Skeletal muscle satellite cell (primary cell): Measurements from ENCODE around the gene TERT.
"Not testable (repeated sequence)": the region's sequence is repeated elsewhere in the genome, so short reads cannot be mapped to it uniquely, and the experiment has no call there.

Source experiments
- H3K27me3 ChIP-seq: 2 replicates; pipeline ENCODE4 v1.7.0; 2013; ENCODE audit warnings: low read length; ENCODE audit not compliant: control insufficient read depth, insufficient read depth
- H3K36me3 ChIP-seq: 2 replicates; pipeline ENCODE4 v1.7.0; 2013; ENCODE audit warnings: mild to moderate bottlenecking, control low read depth, low read length; ENCODE audit not compliant: insufficient read depth
- H3K4me1 ChIP-seq: 2 replicates; pipeline ENCODE4 v1.7.0; 2013; ENCODE audit warnings: low read length; ENCODE audit not compliant: control insufficient read depth, insufficient read depth
- H3K4me2 ChIP-seq: 2 replicates; pipeline ENCODE4 v1.7.0; 2013; ENCODE audit warnings: mild to moderate bottlenecking, low read length
- H3K4me3 ChIP-seq: 2 replicates; pipeline ENCODE4 v1.7.0; 2013; ENCODE audit warnings: low read length
- H3K9ac ChIP-seq: 2 replicates; pipeline ENCODE4 v1.7.0; 2013; ENCODE audit warnings: mild to moderate bottlenecking, low read depth, low read length, moderate library complexity
- H3K9me3 ChIP-seq: replicated peaks from 2 replicates; pipeline ENCODE4 v1.7.0; 2013; ENCODE audit warnings: mild to moderate bottlenecking, control low read depth, low read length

Gene TERT

DNA sequence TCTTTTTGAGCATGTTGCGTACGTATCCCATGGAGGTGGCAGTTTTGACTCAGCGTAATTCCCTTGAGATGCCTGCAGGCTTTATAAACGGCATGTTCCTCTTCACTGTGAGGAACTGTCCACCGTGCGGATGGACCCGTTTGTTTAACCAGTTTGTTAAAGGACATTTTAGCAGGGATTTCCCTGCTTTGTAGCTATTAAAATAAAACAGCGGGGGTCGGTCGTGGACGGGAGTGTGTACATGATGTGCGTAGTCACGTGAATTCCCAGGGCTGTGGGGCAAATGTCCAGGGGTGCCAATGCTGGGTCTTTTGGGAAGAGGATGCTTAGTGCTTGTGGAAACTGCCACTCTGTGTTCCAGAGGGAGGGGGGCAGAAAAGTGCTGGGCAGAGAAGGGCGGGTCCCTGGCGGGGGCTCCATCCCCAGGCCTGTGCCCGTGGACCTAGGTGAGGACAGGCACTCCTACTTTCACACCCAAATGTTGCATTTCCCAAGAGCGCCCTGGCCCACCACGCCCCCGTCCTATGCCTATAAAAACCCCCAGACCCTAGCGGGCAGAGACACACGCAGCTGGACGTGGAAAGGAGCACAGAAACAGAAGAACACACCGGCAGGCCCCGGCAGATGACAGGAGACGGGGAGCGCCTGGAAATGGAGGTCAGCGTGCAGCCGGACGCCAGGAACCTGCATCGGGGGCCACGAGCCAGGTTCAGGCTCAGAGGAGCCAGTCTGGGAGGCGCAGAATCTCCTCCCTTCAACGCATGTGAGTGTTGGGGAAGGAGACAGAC is 4.0 kb upstream of the TERT start:
- no peaks in the 10 kb centered on the region for H3K9me3 ChIP-seq
- H3K36me3 ChIP-seq: no peaks in the 10 kb centered on the region
- H3K4me2 ChIP-seq: no peak overlapping the region
- no peak overlapping the region for H3K9ac ChIP-seq
- H3K4me1 ChIP-seq: no peaks in the 10 kb centered on the region
- H3K27me3 ChIP-seq: peaks cover 35% of the 10 kb centered on the region
- no peak overlapping the region for H3K4me3 ChIP-seq

DNA sequence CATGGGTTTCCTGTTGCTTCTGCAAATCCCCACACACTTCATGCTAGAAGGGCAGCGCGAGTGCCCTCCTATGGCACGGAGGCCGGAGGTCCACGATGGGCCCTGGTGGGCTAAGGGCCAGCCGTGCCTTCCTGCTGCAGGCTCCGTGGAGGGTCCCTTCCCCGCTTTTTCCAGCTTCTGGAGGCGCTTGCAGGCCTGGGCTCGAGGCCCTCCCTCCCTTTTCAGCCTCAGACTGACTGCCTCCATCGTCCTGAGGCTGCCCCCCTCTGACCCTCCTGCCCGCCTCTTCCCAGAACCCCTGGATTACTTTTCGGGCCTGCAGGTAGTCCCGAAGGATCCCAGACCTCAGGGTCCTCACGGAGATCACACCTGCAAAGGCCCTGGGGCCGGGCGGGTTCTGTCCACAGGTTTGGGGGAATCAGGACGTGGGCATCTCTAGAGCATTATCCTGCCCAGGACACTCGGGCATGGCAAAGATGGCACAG is 3.2 kb upstream of the TERT start:
- H3K4me3 ChIP-seq: no peak overlapping the region
- no peaks in the 10 kb centered on the region for H3K4me1 ChIP-seq
- no peak overlapping the region for H3K9ac ChIP-seq
- no peaks in the 10 kb centered on the region for H3K9me3 ChIP-seq
- no peak overlapping the region for H3K4me2 ChIP-seq
- H3K27me3 ChIP-seq: peaks cover 33% of the 10 kb centered on the region
- H3K36me3 ChIP-seq: no peaks in the 10 kb centered on the region

DNA sequence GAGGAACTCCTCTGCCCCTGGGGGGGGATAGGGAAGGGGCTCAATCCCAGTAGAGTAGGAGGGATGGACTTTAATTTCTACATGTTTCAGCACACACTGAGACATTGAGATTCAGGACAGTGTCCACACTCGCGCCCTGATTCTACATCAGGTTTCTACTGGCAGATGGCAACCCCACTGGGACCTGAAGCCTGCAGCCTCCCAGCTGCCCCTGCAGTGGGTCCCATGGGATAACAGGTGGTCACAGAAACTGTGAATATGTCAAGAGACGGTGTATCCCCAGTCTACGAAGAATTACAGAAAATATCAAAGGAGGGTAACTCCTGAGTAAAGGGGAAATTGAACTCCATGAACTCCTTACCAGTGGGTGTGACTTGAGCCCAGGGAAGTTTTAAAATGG is 2.4 kb upstream of the TERT start:
- Histone ChIP-seq H3K36me3 (no peaks in the 10 kb centered on the region), H3K27me3 (peaks cover 26% of the 10 kb centered on the region), H3K9ac (no peak overlapping the region), H3K9me3 (no peaks in the 10 kb centered on the region), H3K4me1 (no peaks in the 10 kb centered on the region), H3K4me3 (no peak overlapping the region), H3K4me2 (no peak overlapping the region)

DNA sequence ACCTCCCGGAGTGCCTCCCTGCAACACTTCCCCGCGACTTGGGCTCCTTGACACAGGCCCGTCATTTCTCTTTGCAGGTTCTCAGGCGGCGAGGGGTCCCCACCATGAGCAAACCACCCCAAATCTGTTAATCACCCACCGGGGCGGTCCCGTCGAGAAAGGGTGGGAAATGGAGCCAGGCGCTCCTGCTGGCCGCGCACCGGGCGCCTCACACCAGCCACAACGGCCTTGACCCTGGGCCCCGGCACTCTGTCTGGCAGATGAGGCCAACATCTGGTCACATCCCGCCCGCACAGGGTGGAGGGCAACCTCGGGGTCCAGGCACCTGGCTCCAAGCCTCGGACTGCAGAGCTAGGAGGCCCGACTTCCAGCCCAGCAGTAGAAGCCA is 776 bp upstream of the TERT start:
- no peak overlapping the region for H3K4me2 ChIP-seq
- peaks cover 26% of the 10 kb centered on the region for H3K27me3 ChIP-seq
- no peaks in the 10 kb centered on the region for H3K36me3 ChIP-seq
- no peaks in the 10 kb centered on the region for H3K4me1 ChIP-seq
- no peak overlapping the region for H3K9ac ChIP-seq
- no peak overlapping the region for H3K4me3 ChIP-seq
- no peaks in the 10 kb centered on the region for H3K9me3 ChIP-seq

DNA sequence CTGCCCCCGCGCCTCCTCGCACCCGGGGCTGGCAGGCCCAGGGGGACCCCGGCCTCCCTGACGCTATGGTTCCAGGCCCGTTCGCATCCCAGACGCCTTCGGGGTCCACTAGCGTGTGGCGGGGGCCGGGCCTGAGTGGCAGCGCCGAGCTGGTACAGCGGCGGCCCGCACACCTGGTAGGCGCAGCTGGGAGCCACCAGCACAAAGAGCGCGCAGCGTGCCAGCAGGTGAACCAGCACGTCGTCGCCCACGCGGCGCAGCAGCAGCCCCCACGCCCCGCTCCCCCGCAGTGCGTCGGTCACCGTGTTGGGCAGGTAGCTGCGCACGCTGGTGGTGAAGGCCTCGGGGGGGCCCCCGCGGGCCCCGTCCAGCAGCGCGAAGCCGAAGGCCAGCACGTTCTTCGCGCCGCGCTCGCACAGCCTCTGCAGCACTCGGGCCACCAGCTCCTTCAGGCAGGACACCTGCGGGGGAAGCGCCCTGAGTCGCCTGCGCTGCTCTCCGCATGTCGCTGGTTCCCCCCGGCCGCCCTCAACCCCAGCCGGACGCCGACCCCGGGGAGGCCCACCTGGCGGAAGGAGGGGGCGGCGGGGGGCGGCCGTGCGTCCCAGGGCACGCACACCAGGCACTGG is 548 bp downstream of the TERT start:
- H3K4me2 ChIP-seq: no peak overlapping the region
- H3K36me3 ChIP-seq: no peaks in the 10 kb centered on the region
- no peak overlapping the region for H3K9ac ChIP-seq
- H3K27me3 ChIP-seq: peaks cover 21% of the 10 kb centered on the region
- no peak overlapping the region for H3K4me3 ChIP-seq
- no peaks in the 10 kb centered on the region for H3K4me1 ChIP-seq
- no peaks in the 10 kb centered on the region for H3K9me3 ChIP-seq

DNA sequence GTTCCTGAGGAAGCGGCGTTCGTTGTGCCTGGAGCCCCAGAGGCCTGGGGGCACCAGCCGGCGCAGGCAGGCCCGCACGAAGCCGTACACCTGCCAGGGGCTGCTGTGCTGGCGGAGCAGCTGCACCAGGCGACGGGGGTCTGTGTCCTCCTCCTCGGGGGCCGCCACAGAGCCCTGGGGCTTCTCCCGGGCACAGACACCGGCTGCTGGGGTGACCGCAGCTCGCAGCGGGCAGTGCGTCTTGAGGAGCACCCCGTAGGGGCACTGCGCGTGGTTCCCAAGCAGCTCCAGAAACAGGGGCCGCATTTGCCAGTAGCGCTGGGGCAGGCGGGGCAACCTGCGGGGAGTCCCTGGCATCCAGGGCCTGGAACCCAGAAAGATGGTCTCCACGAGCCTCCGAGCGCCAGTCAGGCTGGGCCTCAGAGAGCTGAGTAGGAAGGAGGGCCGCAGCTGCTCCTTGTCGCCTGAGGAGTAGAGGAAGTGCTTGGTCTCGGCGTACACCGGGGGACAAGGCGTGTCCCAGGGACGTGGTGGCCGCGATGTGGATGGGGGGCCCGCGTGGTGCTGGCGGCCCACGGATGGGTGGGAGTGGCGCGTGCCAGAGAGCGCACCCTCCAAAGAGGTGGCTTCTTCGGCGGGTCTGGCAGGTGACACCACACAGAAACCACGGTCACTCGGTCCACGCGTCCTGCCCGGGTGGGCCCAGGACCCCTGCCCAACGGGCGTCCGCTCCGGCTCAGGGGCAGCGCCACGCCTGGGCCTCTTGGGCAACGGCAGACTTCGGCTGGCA is 1.3 kb downstream of the TERT start:
- no peak overlapping the region for H3K9ac ChIP-seq
- no peaks in the 10 kb centered on the region for H3K9me3 ChIP-seq
- H3K4me3 ChIP-seq: no peak overlapping the region
- peaks cover 21% of the 10 kb centered on the region for H3K27me3 ChIP-seq
- H3K4me1 ChIP-seq: no peaks in the 10 kb centered on the region
- H3K36me3 ChIP-seq: no peaks in the 10 kb centered on the region
- no peak overlapping the region for H3K4me2 ChIP-seq

DNA sequence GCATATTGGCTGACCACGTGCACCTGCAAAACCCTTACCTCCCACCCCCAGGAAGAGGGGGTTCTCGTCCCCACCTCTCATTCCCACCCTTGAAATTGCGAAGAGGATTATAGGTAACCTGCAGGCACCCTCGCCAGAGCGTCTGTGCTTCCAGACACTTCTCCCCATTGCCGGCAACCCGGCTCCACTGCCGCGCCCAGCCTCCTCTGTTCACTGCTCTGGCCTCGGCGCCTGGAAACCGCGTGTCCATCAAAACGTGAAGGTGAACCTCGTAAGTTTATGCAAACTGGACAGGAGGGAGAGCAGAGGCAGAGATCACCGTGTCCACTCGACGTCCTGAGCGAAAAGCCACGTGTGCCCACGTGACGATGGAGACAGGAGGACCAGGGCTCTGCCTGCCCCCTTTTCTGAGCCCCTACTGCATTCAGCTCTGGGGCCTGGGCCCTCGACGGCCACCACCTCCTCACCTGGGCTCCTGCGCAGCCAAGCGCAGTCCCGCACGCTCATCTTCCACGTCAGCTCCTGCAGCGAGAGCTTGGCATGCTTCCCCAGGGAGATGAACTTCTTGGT is 1.9 kb downstream of the TERT start:
- Histone ChIP-seq H3K36me3 (no peaks in the 10 kb centered on the region), H3K9me3 (no peaks in the 10 kb centered on the region)

DNA sequence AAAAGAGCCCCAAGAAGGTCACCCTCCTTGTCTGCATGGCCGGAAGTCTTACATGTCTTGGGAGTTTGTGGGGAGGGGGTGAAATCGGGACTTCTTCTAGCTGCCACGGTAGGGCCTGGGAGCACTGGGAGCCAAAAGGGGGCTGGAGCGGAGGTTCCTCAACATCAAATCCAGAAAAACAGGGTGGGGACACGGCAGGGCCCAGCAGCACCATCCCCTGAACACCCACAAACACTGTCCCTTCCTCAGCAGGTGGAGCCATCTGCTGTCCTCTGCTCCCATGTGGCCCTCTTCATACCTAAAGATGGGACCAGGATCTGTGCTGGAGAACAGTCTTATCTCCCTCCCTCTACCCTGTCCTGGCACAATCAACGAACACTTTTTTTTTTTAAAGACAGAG is 2.7 kb downstream of the TERT start:
- no peak overlapping the region for H3K9ac ChIP-seq
- H3K4me3 ChIP-seq: no peak overlapping the region
- H3K4me2 ChIP-seq: no peak overlapping the region
- peaks cover 18% of the 10 kb centered on the region for H3K27me3 ChIP-seq
- no peaks in the 10 kb centered on the region for H3K36me3 ChIP-seq
- H3K4me1 ChIP-seq: no peaks in the 10 kb centered on the region
- H3K9me3 ChIP-seq: no peaks in the 10 kb centered on the region

More for the DNA sequence above, 1.9 kb downstream of the TERT start:
- Histone ChIP-seq H3K4me1 (no peaks in the 10 kb centered on the region), H3K27me3 (peaks cover 21% of the 10 kb centered on the region), H3K4me2 (no peak overlapping the region), H3K9ac (no peak overlapping the region), H3K4me3 (no peak overlapping the region)

DNA sequence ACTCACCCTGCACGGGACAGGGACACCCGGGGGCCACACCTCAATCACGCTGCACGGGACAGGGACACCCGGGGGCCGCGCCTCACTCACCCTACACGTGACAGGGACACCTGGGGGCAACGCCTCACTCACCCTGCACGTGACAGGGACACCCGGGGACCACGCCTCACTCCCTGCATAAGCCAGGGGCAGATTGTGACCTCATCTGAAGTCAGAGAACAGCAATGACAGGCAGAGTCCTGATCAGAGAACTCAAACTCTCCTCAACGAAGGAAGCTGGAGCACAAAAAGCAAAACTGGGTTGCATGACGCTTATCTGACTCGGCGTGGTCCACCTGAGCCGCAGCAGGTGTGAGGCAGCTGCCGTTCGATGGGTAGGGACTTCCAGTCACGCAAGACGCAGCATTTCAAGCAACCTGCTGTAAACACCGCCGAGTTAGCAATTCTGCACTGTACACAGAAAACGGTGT is 3.2 kb downstream of the TERT start:
- Histone ChIP-seq H3K4me3 (no peak overlapping the region), H3K4me1 (no peaks in the 10 kb centered on the region), H3K36me3 (no peaks in the 10 kb centered on the region), H3K9ac (no peak overlapping the region), H3K4me2 (no peak overlapping the region), H3K27me3 (peaks cover 15% of the 10 kb centered on the region), H3K9me3 (no peaks in the 10 kb centered on the region)

DNA sequence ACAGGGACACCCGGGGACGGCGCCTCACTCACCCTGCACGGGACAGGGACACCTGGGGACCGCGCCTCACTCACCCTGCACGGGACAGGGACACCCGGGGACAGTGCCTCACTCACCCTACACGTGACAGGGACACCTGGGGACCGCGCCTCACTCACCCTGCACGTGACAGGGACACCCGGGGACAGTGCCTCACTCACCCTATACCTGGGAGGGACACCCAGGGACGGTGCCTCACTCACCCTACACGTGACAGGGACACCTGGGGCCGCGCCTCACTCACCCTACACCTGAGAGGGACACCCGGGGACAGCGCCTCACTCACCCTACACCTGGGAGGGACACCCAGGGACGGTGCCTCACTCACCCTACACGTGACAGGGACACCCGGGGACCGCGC is 3.9 kb downstream of the TERT start:
- H3K4me1 ChIP-seq, H3K4me3 ChIP-seq, H3K9me3 ChIP-seq, H3K4me2 ChIP-seq, H3K27me3 ChIP-seq, H3K36me3 ChIP-seq, H3K9ac ChIP-seq: not testable (repeated sequence)

DNA sequence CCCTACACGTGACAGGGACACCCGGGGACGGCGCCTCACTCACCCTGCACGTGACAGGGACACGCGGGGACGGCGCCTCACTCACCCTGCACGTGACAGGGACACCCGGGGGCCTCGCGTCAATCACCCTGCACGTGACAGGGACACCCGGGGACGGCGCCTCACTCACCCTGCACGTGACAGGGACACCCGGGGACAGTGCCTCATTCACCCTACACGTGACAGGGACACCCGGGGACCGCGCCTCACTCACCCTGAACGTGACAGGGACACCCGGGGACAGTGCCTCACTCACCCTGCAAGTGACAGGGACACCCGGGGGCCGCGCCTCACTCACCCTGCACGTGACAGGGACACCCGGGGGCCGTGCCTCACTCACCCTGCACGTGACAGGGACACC is 5.3 kb downstream of the TERT start:
- not testable (repeated sequence) for H3K36me3 ChIP-seq, H3K4me3 ChIP-seq, H3K9ac ChIP-seq, H3K27me3 ChIP-seq, H3K4me1 ChIP-seq, H3K4me2 ChIP-seq, H3K9me3 ChIP-seq
